DMS 273 treated with DMSO at 0.1 percent for 48 hours (cell line): ENCODE measurements around the gene MAP3K21.

Source experiments
- DNase-seq: peaks from one replicate; lab custom pipeline; 2025; lab: John Stamatoyannopoulos, UW

MAP3K21 gene

GRCh38 chr1:233327651-233328141 is at the start of gene MAP3K21:
MAP3K21 (plus strand) TSS chr1:233327724; CDS start chr1:233328029, 305 bp downstream.
- no peak for DNase-seq

GRCh38 chr1:233278631-233279030 is 48.9 kb upstream of the MAP3K21 start:
- no peak for DNase-seq

GRCh38 chr1:233279971-233280370 is 47.6 kb upstream of the MAP3K21 start:
- no peak for DNase-seq

GRCh38 chr1:233281711-233282581 is 45.6 kb upstream of the MAP3K21 start:
- no peak for DNase-seq

- no peak for DNase-seq
These were observed 45.0 kb upstream of the MAP3K21 start for GRCh38 chr1:233282582-233282886.

GRCh38 chr1:233289676-233290075 is 37.8 kb upstream of the MAP3K21 start:
- DNase-seq = no peak

GRCh38 chr1:233290396-233291034 is 37.0 kb upstream of the MAP3K21 start:
- DNase-seq = no peak

- DNase-seq = no peak
These were observed 33.7 kb upstream of the MAP3K21 start for GRCh38 chr1:233293556-233294446.

- DNase-seq = peak; percentile 22
These were observed 32.6 kb upstream of the MAP3K21 start for GRCh38 chr1:233294913-233295236.

GRCh38 chr1:233295237-233295974 is 32.1 kb upstream of the MAP3K21 start, which contains the start of gene PCNX2:
PCNX2 (minus strand) TSS chr1:233295725; CDS start chr1:233295478, 247 bp downstream.
- DNase-seq = peak; percentile 19

GRCh38 chr1:233295975-233296322 is 31.6 kb upstream of the MAP3K21 start:
- no peak for DNase-seq

GRCh38 chr1:233299450-233299849 is 28.1 kb upstream of the MAP3K21 start:
- no peak for DNase-seq

- DNase-seq = no peak
These were observed 27.2 kb upstream of the MAP3K21 start for GRCh38 chr1:233300326-233300725.

- DNase-seq = peak; percentile 15
These were observed 22.9 kb upstream of the MAP3K21 start for GRCh38 chr1:233304489-233305102.

GRCh38 chr1:233313434-233314155 is 13.9 kb upstream of the MAP3K21 start:
- no peak for DNase-seq

- no peak for DNase-seq
These were observed 11.7 kb upstream of the MAP3K21 start for GRCh38 chr1:233315718-233316301.

GRCh38 chr1:233316473-233316872 is 11.1 kb upstream of the MAP3K21 start:
- DNase-seq = no peak

GRCh38 chr1:233319272-233319671 is 8.3 kb upstream of the MAP3K21 start:
- DNase-seq = no peak

GRCh38 chr1:233320023-233320422 is 7.5 kb upstream of the MAP3K21 start:
- DNase-seq = no peak

GRCh38 chr1:233323718-233324117 is 3.8 kb upstream of the MAP3K21 start:
- DNase-seq = no peak
